K562 (cell line): ENCODE data around the gene MUSK. TPM values are rescaled to one million over a fixed set of nuclear protein-coding genes. Genes with fewer than 3 reads are reported as not detected.

ENCODE experiments used
- ATAC-seq: fragments of 200-7000 bp; cut with Tn5 transposase; 3 replicates; pipeline ENCODE4 v1.9.1; 2020; ENCODE audit warnings: moderate library complexity
- BruUV-seq: library from RNA; stranded (reverse); fragments of 400-500 nt; replicated peaks from 2 replicates; lab custom pipeline; 2021; lab: Mats Ljungman, UMichigan
- CTCF ChIA-PET: fragments of 300-600 bp; formaldehyde crosslinking; extraction: SDS; loops from one replicate; lab custom pipeline; 2021; ENCODE audit warnings: low intra/inter-chr PET ratio; lab: Yijun Ruan, JAX
- POLR2A ChIA-PET: fragments of 300-600, 350-650 bp; sonication (Branson Sonifier 250); formaldehyde crosslinking; extraction: SDS; loops from one replicate; lab custom pipeline; 2021; ENCODE audit warnings: antibody characterized with exemption, inconsistent platforms; lab: Yijun Ruan, JAX
- DNase-seq, 4 experiments: peaks; one replicate each; pipeline versions ENCODE4 v3.0.0 to v3.0.0-alpha.2; 2011 to 2018; ENCODE audit warnings: low spot score in 3 of 4, mixed read lengths in 3 of 4; ENCODE audit errors: extremely low read depth in 1 of 4
- FAIRE-seq: peaks from 2 replicates; lab custom pipeline; 2011; peaks lifted over from hg19 to GRCh38; lab: Jason Lieb, UNC
- H2AFZ ChIP-seq: 2 replicates; pipeline ENCODE4 v1.6.0; 2011; ENCODE audit warnings: low read depth, low read length, control low read depth, inconsistent platforms
- H3K27ac ChIP-seq: fragments of 200-600 bp; 3 replicates; pipeline ENCODE4 v1.8.0; 2011; ENCODE audit warnings: low read depth, mild to moderate bottlenecking, control low read depth, inconsistent platforms, low read length, moderate library complexity, mixed read lengths; ENCODE audit errors: extremely low read depth
- H3K27me3 ChIP-seq, 2 experiments: fragments of 300-600 bp in 1 of 2; 2 replicates in 1 of 2; 3 replicates in 1 of 2; pipeline versions ENCODE4 v1.6.0 to v1.8.0; 2011; ENCODE audit warnings: inconsistent platforms in 2 of 2, low read length in 2 of 2, mild to moderate bottlenecking in 1 of 2, mixed read lengths in 1 of 2, moderate library complexity in 1 of 2; ENCODE audit not compliant: control insufficient read depth in 2 of 2, insufficient read depth in 2 of 2
- H3K36me3 ChIP-seq: fragments of 300-600 bp; 3 replicates; pipeline ENCODE4 v1.8.0; 2011; ENCODE audit warnings: mild to moderate bottlenecking, low read length, inconsistent platforms; ENCODE audit not compliant: control insufficient read depth, insufficient read depth
- H3K4me1 ChIP-seq, 2 experiments: fragments of 200-600 bp in 1 of 2; replicated peaks in 1 of 2; 2 replicates in 1 of 2; 3 replicates in 1 of 2; pipeline versions ENCODE4 v1.5.1 to v1.8.0; 2011; ENCODE audit warnings: inconsistent platforms in 2 of 2, low read length in 2 of 2, mild to moderate bottlenecking in 1 of 2, mixed read lengths in 1 of 2, moderate library complexity in 1 of 2; ENCODE audit not compliant: control insufficient read depth in 2 of 2, insufficient read depth in 2 of 2
- H3K4me2 ChIP-seq: 2 replicates; pipeline ENCODE4 v1.6.1; 2011; ENCODE audit warnings: low read length, control low read depth, inconsistent platforms, mixed read lengths; ENCODE audit not compliant: insufficient read depth
- H3K4me3 ChIP-seq: fragments of 200-600 bp; sonication (generic), shearing (Covaris generic); 2 replicates; pipeline ENCODE4 v1.5.1; 2016; ENCODE audit warnings: control low read depth, inconsistent platforms
- H3K79me2 ChIP-seq: fragments of 200-600 bp; 3 replicates; pipeline ENCODE4 v1.8.0; 2011; ENCODE audit warnings: low read length, inconsistent platforms; ENCODE audit not compliant: control insufficient read depth, insufficient read depth
- H3K9ac ChIP-seq, 2 experiments: 2 replicates each; pipeline versions ENCODE4 v1.6.0 to v1.6.1; 2011; ENCODE audit warnings: low read depth in 2 of 2, low read length in 2 of 2, control low read depth in 1 of 2, inconsistent platforms in 1 of 2, mild to moderate bottlenecking in 1 of 2, mixed read lengths in 1 of 2; ENCODE audit not compliant: insufficient read depth in 1 of 2
- H3K9me1 ChIP-seq: one replicate; pipeline ENCODE4 v1.6.0; 2011; ENCODE audit warnings: inconsistent platforms, mild to moderate bottlenecking, low read length, moderate library complexity; ENCODE audit not compliant: control insufficient read depth, insufficient read depth
- H3K9me3 ChIP-seq: replicated peaks from 2 replicates; pipeline ENCODE4 v1.5.1; 2011; ENCODE audit warnings: low read depth, low read length, inconsistent platforms; ENCODE audit not compliant: control insufficient read depth, insufficient read depth
- H4K20me1 ChIP-seq: replicated peaks from 2 replicates; pipeline ENCODE4 v1.6.1; 2011; ENCODE audit warnings: low read length, inconsistent platforms, mixed read lengths; ENCODE audit not compliant: control insufficient read depth, insufficient read depth
- AFF1 ChIP-seq, 2 experiments: fragments of 450-650 bp; IDR thresholded peaks; 2 replicates each; pipeline ENCODE4 v1.6.1; 2018; ENCODE audit warnings: mild to moderate bottlenecking in 2 of 2, low read depth in 1 of 2; ENCODE audit not compliant: partially characterized antibody in 2 of 2
- CHAMP1 ChIP-seq: fragments of 450-650 bp; IDR thresholded peaks from 2 replicates; pipeline ENCODE4 v1.6.1; 2016; ENCODE audit warnings: mild to moderate bottlenecking
- DPF2 ChIP-seq: fragments of 450-650 bp; IDR thresholded peaks from 2 replicates; pipeline ENCODE4 v1.6.1; 2016
- FOXO4 ChIP-seq: fragments of 450-650 bp; formaldehyde crosslinking; IDR thresholded peaks from 2 replicates; pipeline ENCODE4 v1.4.0; 2020; ENCODE audit warnings: mild to moderate bottlenecking, moderate library complexity
- GABPB2 ChIP-seq: fragments of 250-450 bp; sonication (Bioruptor Pico); conservative IDR thresholded peaks from 2 replicates; pipeline ENCODE4 v1.5.1; 2021; ENCODE audit warnings: mild to moderate bottlenecking
- HSF4 ChIP-seq: fragments of 250-450 bp; sonication (Bioruptor Pico); IDR thresholded peaks from 2 replicates; pipeline ENCODE4 v2.1.2; 2022; ENCODE audit warnings: mild to moderate bottlenecking, moderate library complexity, borderline replicate concordance
- ID3 ChIP-seq, 2 experiments: fragments of 250-450 bp in 1 of 2; fragments of 450-650 bp in 1 of 2; sonication (Bioruptor Pico) in 1 of 2; IDR thresholded peaks; 2 replicates each; pipeline versions ENCODE4 v1.6.1 to v1.8.0; 2016 to 2021; ENCODE audit warnings: mild to moderate bottlenecking in 2 of 2, moderate library complexity in 2 of 2, missing compliant biosample characterization in 1 of 2, missing genetic modification characterization in 1 of 2
- SUPT5H ChIP-seq: fragments of 450-650 bp; IDR thresholded peaks from 2 replicates; pipeline ENCODE4 v1.6.1; 2016
- TEAD4 ChIP-seq, 2 experiments: sonication (generic) in 1 of 2; formaldehyde crosslinking in 1 of 2; IDR thresholded peaks; 2 replicates each; pipeline versions ENCODE4 v1.6.1 to v1.8.0; 2012 to 2022; ENCODE audit warnings: borderline replicate concordance in 1 of 2, inconsistent platforms in 1 of 2, low read length in 1 of 2, mild to moderate bottlenecking in 1 of 2, missing genetic modification reagents in 1 of 2
- ZBED1 ChIP-seq: IDR thresholded peaks from 2 replicates; pipeline ENCODE4 v1.6.1; 2014
- ZBTB1 ChIP-seq: sonication (generic); formaldehyde crosslinking; IDR thresholded peaks from 2 replicates; pipeline ENCODE4 v1.8.1; 2023; ENCODE audit warnings: missing genetic modification reagents, low read depth, mild to moderate bottlenecking, borderline replicate concordance
- ZKSCAN1 ChIP-seq: fragments of 150-350 bp; IDR thresholded peaks from 2 replicates; pipeline ENCODE4 v1.6.1; 2016; ENCODE audit warnings: low read depth, low read length
- ZNF140 ChIP-seq: fragments of 250-450 bp; sonication (Bioruptor Pico); IDR thresholded peaks from 2 replicates; pipeline ENCODE4 v1.8.0; 2021; ENCODE audit warnings: moderate library complexity, mild to moderate bottlenecking, inconsistent platforms
- ZNF239 ChIP-seq: fragments of 250-450 bp; sonication (Bioruptor Pico); IDR thresholded peaks from 2 replicates; pipeline ENCODE4 v1.4.0; 2020; ENCODE audit warnings: mild to moderate bottlenecking
- ZNF444 ChIP-seq: fragments of 250-450 bp; sonication (Bioruptor Pico); IDR thresholded peaks from 2 replicates; pipeline ENCODE4 v1.4.0; 2020; ENCODE audit warnings: mild to moderate bottlenecking, moderate library complexity
- WGBS: fragments of 100-300 bp; shearing (Covaris generic); methylation state at CpG from one replicate; pipeline ENCODE4 v1.1.6; 2016; ENCODE audit warnings: low coverage, mixed read lengths; ENCODE audit not compliant: insufficient coverage; ENCODE audit errors: missing lambda C conversion rate; 5-methylcytosine and 5-hydroxymethylcytosine counted together
- in situ Hi-C: fragments of 300-500 bp; cut with MboI; formaldehyde crosslinking; loops from 4 replicates; pipeline ENCODE4 v1.15.0; 2018; ENCODE audit warnings: inconsistent platforms, mixed read lengths
- intact Hi-C: fragments of 100-400 bp; cut with micrococcal nuclease; formaldehyde crosslinking; loops from 2 replicates; pipeline ENCODE4 v1.14.2; 2022
- polyA plus RNA-seq, 8 experiments: library from polyadenylated mRNA; depleted of rRNA in 4 of 8; stranded (reverse) in 5 of 8; unstranded in 3 of 8; fragments of >200 nt; fragmentation: Nextera tagmentation in 2 of 8; fragmentation: Illumina TruSeq in 1 of 8; extraction: Ambion mirVana in 2 of 8; extraction: Trizol in 1 of 8; gene quantifications; 2 replicates each; pipeline versions ENCODE4 v1.2.1 to v1.2.3, GENCODE V29; 2011 to 2014; ENCODE audit warnings: inconsistent platforms in 1 of 8, missing spikeins in 1 of 8
- total RNA-seq, 7 experiments: library from RNA; depleted of rRNA in 6 of 7; stranded (reverse); fragments of >200 nt in 6 of 7; fragmentation: Illumina TruSeq in 2 of 7; extraction: Trizol in 2 of 7; gene quantifications; 2 replicates each; pipeline versions ENCODE4 v1.2.1 to v1.2.3, GENCODE V29; 2011 to 2021; ENCODE audit warnings: low replicate concordance in 1 of 7

Gene MUSK
- total and polyA plus RNA-seq, 9 of the 15 experiments (the other 6 are each of a cell fraction or from before 2014, with no cell fraction given): not detected

- no peaks in the 10 kb centered on the region for H3K9me3 ChIP-seq
- no peak overlapping the region for H3K4me2 ChIP-seq
- H3K79me2 ChIP-seq: no peaks in the 10 kb centered on the region
- no peaks in the 10 kb centered on the region for H3K36me3 ChIP-seq
- no peak overlapping the region for H3K9ac ChIP-seq
- in situ Hi-C loops: no loop called here
- DNase-seq (no peak), FAIRE-seq (no peak), ATAC-seq (no peak)
- WGBS: 0% methylated on average over 1 of the region's 1 CpG
- ChIA-PET CTCF (no interaction called here), POLR2A (no interaction called here)
- no peaks in the 10 kb centered on the region for H3K9me1 ChIP-seq
- no peak overlapping the region for H3K27ac ChIP-seq
- H3K4me3 ChIP-seq: no peak overlapping the region
- H2AFZ ChIP-seq: no peak overlapping the region
- no peaks in the 10 kb centered on the region for H3K27me3 ChIP-seq
- intact Hi-C loops: no loop called here
- H3K4me1 ChIP-seq: no peaks in the 10 kb centered on the region
- H4K20me1 ChIP-seq: no peaks in the 10 kb centered on the region
- BruUV-seq: no TSS peak
- TF ChIP-seq ZBED1 (no peak), AFF1 (IDR thresholded peaks at IDR 0.05; ENCODE audit: low read depth in 1 of 2, partially characterized antibody in 2 of 2) (no peak), TEAD4 (IDR thresholded peaks at IDR 0.05; ENCODE audit: low read length) (no peak), TEAD4 (CRISPR knock-in tag; IDR thresholded peaks at IDR 0.05; ENCODE audit: borderline replicate concordance) (no peak), ID3 (CRISPR knock-in tag; IDR thresholded peaks at IDR 0.05) (no peak), ID3 (tag; IDR thresholded peaks at IDR 0.05) (no peak), CHAMP1 (no peak), SUPT5H (no peak), DPF2 (no peak), GABPB2 (CRISPR knock-in tag) (no peak), ZNF140 (CRISPR knock-in tag) (no peak), ZKSCAN1 (no peak), ZNF444 (no peak), HSF4 (CRISPR knock-in tag) (no peak), FOXO4 (CRISPR knock-in tag) (no peak), ZNF239 (no peak), ZBTB1 (CRISPR knock-in tag) (no peak)
Observed at GRCh38 chr9:110712955-110713354, 44.4 kb downstream of the MUSK start.
